Activated effector memory CD4-positive, alpha-beta T cell treated with anti-CD3 and anti-CD28 coated beads, Interleukin-2, amount 50 U/mL, for 16 hours (primary cell): ENCODE results near the gene PFDN6.

Source experiments
- DNase-seq: peaks from one replicate; pipeline ENCODE4 v3.0.0-alpha.2; 2020

Gene PFDN6

DNA sequence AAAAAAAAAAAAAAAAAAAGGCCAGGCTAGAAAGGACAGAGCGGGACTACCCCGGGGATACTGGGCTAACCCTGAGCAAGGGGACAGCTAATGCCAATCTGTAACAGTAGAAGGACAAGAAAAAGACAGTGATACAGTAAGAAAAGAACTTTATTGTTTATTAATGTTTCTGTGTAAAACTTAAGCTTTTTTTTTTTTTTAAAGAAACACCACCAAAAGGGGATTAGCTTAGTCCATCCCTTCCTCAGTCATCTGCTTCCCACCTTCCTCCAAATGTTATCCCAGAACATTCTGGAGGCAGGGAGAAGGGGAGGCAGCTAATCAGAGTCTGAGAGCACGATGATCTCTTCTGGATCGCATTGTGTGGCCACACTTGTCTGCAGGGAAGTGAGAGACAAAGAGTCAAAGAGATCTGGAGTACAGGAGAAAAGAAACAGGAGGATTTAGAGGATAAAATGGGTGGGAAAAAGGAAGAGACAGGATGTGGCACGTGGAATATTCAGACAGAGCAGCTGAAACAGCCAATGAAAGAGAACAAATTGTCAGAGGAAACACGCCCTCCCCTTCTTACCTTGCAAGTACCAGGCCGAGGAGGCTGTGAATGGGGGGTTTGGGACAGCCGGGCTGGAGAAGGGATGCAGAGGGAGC is 29.1 kb downstream of the PFDN6 start:
- no peak for DNase-seq

DNA sequence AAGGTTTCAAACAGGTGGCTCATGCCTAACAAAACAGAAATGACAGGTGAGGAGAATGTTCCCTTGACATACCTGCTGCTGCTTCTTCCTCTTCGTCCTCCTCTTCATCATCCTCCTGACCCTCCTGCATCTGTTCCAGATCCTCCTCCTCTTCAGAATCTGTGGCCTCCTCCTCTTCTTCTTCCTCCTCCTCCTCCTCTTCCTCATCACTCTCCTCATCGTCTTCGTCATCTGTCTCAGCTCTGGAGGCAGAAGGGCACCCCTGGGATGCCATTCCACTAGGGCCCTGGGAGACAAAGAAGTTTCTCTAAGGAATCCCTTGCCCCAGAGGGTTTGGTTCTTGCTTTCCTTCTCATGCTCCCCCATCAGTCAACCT is 30.5 kb downstream of the PFDN6 start:
- no peak for DNase-seq

DNA sequence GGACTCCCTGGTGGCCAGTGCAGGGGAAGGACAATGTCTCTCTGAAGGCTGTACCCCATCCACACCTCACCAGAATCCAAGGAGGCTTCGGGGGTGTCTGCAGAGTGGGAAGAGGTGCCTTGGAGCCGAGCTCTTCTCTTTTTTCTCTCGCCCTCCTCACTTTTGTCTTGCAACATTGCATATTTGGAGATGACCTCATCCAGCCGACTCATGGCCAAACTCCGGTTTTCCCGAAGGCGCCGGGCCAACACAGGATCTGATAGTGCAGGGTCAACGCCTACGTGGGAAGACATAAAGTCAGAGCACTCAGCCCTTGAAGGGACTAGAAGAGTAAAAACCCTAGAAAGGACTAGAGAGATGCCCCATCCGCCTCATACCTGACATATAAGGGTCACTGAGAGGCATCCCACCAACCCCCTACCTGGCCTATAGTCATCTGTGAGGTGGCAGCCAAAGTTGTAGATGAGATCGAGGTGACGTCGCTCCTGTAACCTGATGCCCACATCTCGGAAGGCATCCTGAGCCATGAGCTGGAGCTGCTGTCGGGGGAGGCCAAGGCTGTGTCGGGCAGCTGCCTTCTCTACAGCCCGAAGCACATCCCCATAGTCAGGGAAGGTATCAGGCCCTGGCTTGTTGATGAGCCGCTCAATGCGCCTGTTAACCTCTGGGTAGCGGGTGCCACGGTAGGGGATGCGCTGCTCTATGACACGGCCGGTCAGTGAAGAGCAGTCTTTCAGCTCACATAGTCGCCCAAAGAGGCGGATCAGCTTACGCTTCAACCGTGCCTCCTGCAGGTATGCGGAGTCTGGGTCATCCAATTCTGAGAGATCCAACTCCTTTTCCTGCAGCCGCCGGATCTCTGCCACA is 31.1 kb downstream of the PFDN6 start:
- DNase-seq = no peak

- DNase-seq = no peak
These were observed 31.8 kb downstream of the PFDN6 start for GRCh38 chr6:33321227-33321626.

DNA sequence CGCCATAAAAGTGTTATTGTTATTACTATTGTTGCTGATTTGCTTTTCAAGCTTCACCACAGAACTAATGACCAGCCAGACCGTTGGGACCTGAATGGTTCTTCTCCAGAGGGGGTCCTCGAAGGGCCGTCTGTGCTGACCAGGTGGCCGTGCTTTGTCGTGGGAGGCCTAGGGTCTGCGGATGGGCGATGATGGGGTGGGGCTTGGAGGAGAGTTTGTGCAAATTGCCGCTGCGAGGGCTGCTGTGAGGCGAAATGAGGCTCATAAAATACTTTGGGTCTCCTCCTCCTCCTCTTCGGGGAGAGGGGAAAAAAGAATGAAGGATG is 34.2 kb downstream of the PFDN6 start:
- no peak for DNase-seq

GRCh38 chr6:33324125-33324524 is 34.7 kb downstream of the PFDN6 start:
- DNase-seq = no peak

DNA sequence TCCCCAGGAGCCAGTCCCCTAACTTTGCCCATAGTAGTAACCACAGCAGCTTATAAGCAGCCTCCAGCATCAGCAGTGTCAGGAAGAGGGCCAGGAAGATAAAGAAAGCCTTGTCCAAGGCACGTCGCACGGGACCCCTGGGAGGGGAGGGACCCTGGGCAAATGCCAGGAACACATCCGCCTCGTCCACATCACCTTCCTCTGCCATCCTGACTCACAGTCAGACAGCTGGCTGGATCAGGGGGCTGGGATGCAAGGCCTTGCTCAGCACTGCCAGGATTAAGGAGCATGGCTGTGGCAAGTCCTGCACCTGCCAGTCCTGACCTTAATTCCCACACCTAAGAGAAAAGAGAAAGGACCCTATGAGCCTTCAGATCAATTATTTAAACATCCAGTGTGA is 39.7 kb downstream of the PFDN6 start:
- DNase-seq = no peak

DNA sequence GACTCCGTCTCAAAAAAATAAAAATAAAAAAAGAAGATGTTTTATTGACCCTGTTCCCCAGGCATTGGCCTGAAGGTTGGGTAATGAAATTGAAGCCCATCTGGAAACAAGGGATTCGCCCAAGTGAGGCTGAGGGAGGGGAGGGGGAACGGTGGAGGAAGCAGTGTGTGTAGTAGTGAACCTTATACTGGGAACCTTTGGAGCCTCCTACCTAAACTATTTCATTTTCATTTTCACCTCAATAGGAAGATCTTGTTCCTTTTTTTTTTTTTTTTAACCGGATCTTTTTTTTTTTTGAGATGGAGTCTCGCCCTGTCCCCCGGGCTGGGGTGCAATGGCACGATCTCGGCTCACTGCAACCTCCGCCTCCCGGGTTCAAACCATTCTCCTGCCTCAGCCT is 41.3 kb downstream of the PFDN6 start:
- DNase-seq = no peak

DNA sequence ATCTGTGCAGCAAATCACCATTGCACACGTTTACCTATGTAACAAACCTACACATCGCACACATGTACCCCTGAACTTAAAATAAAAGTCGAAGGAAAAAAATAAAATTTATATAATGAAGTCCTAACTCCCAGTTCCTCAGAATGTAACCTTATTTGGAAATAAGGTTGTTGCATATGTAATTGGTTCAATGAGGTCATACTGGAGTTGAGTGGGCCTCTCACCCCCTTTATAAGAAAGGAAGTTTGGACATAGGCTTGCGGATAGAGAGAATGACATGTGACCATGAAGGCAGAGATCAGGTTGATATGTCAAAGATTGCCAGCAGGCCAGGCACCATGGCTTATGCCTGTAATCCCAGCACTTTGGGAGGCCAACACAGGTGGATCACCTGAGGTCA is 44.3 kb downstream of the PFDN6 start:
- no peak for DNase-seq

DNA sequence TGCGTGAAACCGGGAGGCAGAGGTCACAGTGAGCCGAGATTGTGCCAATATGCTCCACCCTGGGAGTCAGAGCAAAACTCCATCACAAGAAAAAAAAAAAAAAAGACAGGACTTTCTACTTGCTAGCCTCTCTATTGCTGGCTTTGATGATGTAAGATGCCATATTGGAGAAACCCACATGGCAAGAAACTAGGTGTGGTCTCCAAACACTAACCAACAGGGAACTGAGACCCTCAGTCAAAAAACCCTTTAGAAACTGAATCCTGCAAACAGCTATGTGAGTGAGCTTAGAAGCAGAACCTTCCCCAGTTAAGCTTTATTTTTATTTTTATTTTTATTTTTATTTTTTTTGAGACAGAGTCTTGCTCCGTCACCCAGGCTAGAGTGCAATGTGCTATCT is 46.5 kb downstream of the PFDN6 start:
- DNase-seq = no peak

DNA sequence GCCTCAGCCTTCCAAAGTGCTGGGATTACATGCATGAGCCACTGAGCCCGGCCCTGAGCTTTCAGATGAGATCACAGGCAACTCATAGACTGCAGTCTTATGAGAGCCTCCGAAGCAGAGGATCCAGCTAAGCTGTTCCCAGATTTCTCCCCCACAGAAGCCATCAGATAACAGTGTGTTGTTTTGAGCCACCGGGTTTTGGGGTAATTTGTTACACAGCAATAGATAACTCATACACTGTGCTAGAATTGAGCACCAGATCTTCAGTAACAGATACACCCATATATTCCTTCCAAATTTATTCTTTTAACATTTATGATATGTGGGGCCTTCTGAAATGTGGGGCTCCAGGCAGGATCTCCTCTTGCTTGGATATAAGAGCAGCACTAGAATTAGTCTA is 47.1 kb downstream of the PFDN6 start:
- DNase-seq = no peak

- no peak for DNase-seq
These were observed 49.8 kb downstream of the PFDN6 start for GRCh38 chr6:33339193-33339592.
